Testis (tissue), 3 donors: Measurements from ENCODE around the gene MRPS7. TPM values are rescaled to one million over a fixed set of nuclear protein-coding genes. Genes with fewer than 3 reads are reported as not detected.

Experiments
- DNase-seq: peaks from one replicate; pipeline ENCODE4 v3.0.0-alpha.2; 2019
- H3K27ac ChIP-seq, 2 donors: fragments of 200-600 bp; sonication (generic); one replicate each; pipeline ENCODE4 v1.5.1; 2019
- H3K27me3 ChIP-seq: fragments of 200-600 bp; sonication (generic); one replicate; pipeline ENCODE4 v1.5.1; 2019
- H3K36me3 ChIP-seq: fragments of 200-600 bp; sonication (generic); one replicate; pipeline ENCODE4 v1.5.1; 2017; ENCODE audit warnings: low read depth; ENCODE audit errors: missing control alignments
- H3K4me1 ChIP-seq: fragments of 200-600 bp; sonication (generic); one replicate; pipeline ENCODE4 v1.5.1; 2019
- H3K4me3 ChIP-seq, 2 donors: fragments of 200-600 bp; sonication (generic); one replicate each; pipeline ENCODE4 v1.5.1; 2017 to 2019
- H3K9me3 ChIP-seq: fragments of 200-600 bp; sonication (generic); one replicate; pipeline ENCODE4 v1.5.1; 2017
- POLR2A ChIP-seq: fragments of 450-650 bp; IDR thresholded peaks from one replicate; pipeline ENCODE4 v1.6.1; 2017; ENCODE audit warnings: antibody characterized with exemption, mild to moderate bottlenecking, moderate library complexity
- WGBS, 2 donors: methylation state at CpG; one replicate each; pipeline ENCODE4 v1.1.5; 2018; 5-methylcytosine and 5-hydroxymethylcytosine counted together
- intact Hi-C: fragments of 100-400 bp; cut with DNase I; formaldehyde crosslinking; loops from one replicate; pipeline ENCODE4 v1.15.1; 2023; ENCODE audit warnings: low total_unique reads
- polyA plus RNA-seq: library from polyadenylated mRNA; stranded (reverse); fragments of 350-450 nt; fragmentation: Illumina TruSeq; extraction: RNeasy Lipid Tissue Mini Kit (QIAGEN cat#74804); gene quantifications from one replicate; pipeline ENCODE4 v1.2.3, GENCODE V29; 2014; ENCODE audit warnings: low read depth, low replicate concordance; ENCODE audit not compliant: insufficient read depth
- total RNA-seq, 2 donors: library from RNA; depleted of rRNA; stranded (reverse); fragments of >200 nt; gene quantifications; one replicate each; pipeline ENCODE4 v1.2.3, GENCODE V29; 2016
- TF ChIP-seq, protein P1 (sequence below), 3 experiments: fragments of 450-650 bp in 2 of 3; fragments of 200-600 bp in 1 of 3; sonication (generic) in 1 of 3; IDR thresholded peaks; one replicate each; pipeline ENCODE4 v1.5.1; 2016 to 2019; ENCODE audit warnings: antibody characterized with exemption in 3 of 3, mild to moderate bottlenecking in 2 of 3, moderate library complexity in 1 of 3

MRPS7 gene
- total and polyA plus RNA-seq, 3 donors from 2014 or later, result 53.3 to 83.5 (median 72.9) TPM

DNA sequence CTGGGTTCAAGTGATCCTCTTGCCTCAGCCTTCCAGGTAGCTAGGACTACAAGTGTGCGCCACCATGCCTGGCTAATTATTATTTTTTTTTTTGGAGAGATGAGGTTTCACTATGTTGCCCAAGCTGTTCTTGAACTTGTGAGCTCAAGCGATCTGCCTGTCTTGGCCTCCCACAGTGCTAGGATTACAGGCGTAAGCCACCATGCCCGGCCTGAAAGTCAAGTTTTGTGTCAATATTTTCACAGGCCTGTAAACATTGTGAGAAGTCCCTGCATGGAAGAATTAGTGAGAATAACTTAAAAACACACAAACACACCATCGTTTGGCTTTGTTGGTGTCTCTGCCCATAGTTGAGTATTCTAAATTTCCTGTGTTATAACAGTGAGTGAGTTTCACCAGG lies 34.0 kb upstream of the MRPS7 start:
- Histone ChIP-seq H3K4me1 (no peaks in the 10 kb centered on the region), H3K4me3 (no peak overlapping the region), H3K9me3 (no peaks in the 10 kb centered on the region), H3K36me3 (no peaks in the 10 kb centered on the region), H3K27ac (no peak overlapping the region), H3K27me3 (no peaks in the 10 kb centered on the region)
- intact Hi-C loops, result no loop called here
- WGBS, 2 donors, result 88 to 92% methylated on average over 5 of the region's 5 CpGs
- no peak for TF ChIP-seq POLR2A
- TF ChIP-seq, protein P1, sequence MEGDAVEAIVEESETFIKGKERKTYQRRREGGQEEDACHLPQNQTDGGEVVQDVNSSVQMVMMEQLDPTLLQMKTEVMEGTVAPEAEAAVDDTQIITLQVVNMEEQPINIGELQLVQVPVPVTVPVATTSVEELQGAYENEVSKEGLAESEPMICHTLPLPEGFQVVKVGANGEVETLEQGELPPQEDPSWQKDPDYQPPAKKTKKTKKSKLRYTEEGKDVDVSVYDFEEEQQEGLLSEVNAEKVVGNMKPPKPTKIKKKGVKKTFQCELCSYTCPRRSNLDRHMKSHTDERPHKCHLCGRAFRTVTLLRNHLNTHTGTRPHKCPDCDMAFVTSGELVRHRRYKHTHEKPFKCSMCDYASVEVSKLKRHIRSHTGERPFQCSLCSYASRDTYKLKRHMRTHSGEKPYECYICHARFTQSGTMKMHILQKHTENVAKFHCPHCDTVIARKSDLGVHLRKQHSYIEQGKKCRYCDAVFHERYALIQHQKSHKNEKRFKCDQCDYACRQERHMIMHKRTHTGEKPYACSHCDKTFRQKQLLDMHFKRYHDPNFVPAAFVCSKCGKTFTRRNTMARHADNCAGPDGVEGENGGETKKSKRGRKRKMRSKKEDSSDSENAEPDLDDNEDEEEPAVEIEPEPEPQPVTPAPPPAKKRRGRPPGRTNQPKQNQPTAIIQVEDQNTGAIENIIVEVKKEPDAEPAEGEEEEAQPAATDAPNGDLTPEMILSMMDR (IDR thresholded peaks at IDR 0.05), result no peak
- DNase-seq, result no peak

DNA sequence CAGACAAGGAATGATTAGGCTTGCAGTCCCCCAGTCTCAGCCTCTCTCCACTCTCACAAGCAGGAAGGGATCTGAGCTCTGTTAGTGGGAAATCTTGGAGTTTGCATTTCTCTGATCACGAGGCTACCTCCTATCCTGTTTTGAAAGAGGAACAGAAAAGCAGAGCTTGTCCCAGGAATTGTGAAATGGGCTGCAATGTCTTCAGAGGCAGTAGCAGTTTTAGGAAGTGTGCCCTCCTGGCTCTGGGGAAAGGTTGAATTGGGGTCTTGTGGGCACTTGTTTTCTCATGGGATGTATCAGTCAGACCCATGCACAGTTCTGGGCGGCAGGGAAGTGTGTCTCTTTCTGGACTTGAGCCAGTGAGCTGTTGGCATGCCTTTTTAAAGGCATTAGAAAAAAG lies 33.4 kb upstream of the MRPS7 start:
- H3K9me3 ChIP-seq, result no peaks in the 10 kb centered on the region
- H3K4me1 ChIP-seq, result no peaks in the 10 kb centered on the region
- no peak overlapping the region for H3K27ac ChIP-seq
- no peaks in the 10 kb centered on the region for H3K36me3 ChIP-seq
- TF ChIP-seq, protein P1 (IDR thresholded peaks at IDR 0.05), result no peak
- TF ChIP-seq POLR2A, result no peak
- WGBS, 2 donors, result 60 to 67% methylated on average over 2 of the region's 2 CpGs
- no peak overlapping the region for H3K4me3 ChIP-seq
- H3K27me3 ChIP-seq, result no peaks in the 10 kb centered on the region
- intact Hi-C loops, result no loop called here
- DNase-seq, result no peak

DNA sequence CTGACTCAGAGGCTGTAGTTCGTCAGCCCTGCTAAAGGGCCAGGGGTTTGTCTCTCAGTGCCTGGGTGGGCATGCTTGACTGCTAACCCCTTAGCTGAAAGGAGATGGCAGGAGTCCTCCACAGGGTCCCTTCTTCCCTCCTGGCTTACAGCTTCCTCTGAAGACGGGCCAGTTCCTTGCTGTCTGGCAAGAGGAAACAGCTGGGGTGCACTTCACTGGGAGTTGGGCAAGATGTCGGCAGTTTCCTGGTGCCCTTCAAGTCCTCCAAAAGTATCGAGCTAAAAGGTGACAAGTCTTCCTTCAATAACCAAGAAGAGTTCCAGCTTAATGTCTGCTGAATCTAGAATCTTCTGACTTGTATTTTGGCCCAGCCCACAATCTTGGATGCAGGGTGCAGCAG lies 32.8 kb upstream of the MRPS7 start:
- WGBS, 2 donors, result 77 to 80% methylated on average over 3 to 4 of the region's 4 CpGs
- intact Hi-C loops, result no loop called here

DNA sequence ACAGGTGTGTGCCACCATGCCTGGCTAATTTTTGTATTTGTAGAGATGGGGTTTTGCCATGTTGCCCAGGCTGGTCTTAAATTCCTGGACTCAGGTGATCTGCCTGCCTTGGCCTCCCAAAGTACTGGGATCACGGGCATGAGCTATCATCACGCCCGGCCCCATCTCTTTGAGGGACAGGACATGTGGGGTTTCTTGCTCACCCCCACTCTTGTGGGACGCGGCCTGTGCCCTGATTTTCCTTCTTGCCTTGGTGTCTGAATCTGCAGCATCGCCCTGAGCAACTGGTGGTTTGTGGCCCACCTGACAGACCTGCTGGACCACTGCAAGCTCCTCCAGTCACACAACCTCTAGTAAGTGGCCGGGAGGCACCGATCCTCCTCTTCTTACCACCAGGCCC lies 30.6 kb upstream of the MRPS7 start:
- no peak for TF ChIP-seq POLR2A
- TF ChIP-seq, protein P1 (IDR thresholded peaks at IDR 0.05), result no peak
- intact Hi-C loops, result no loop called here
- H3K27me3 ChIP-seq, result no peaks in the 10 kb centered on the region
- H3K9me3 ChIP-seq, result no peaks in the 10 kb centered on the region
- no peaks in the 10 kb centered on the region for H3K4me1 ChIP-seq
- DNase-seq, result no peak
- H3K36me3 ChIP-seq, result no peaks in the 10 kb centered on the region
- H3K4me3 ChIP-seq, result no peak overlapping the region
- H3K27ac ChIP-seq, result no peak overlapping the region
- WGBS, 2 donors, result 95 to 96% methylated on average over 5 to 8 of the region's 8 CpGs

More for the DNA sequence above, 32.8 kb upstream of the MRPS7 start:
- TF ChIP-seq, protein P1 (IDR thresholded peaks at IDR 0.05), result no peak
- no peak for TF ChIP-seq POLR2A
- Histone ChIP-seq H3K4me1 (no peaks in the 10 kb centered on the region), H3K9me3 (no peaks in the 10 kb centered on the region), H3K27ac (no peak overlapping the region), H3K36me3 (no peaks in the 10 kb centered on the region), H3K4me3 (no peak overlapping the region), H3K27me3 (no peaks in the 10 kb centered on the region)
- no peak for DNase-seq

DNA sequence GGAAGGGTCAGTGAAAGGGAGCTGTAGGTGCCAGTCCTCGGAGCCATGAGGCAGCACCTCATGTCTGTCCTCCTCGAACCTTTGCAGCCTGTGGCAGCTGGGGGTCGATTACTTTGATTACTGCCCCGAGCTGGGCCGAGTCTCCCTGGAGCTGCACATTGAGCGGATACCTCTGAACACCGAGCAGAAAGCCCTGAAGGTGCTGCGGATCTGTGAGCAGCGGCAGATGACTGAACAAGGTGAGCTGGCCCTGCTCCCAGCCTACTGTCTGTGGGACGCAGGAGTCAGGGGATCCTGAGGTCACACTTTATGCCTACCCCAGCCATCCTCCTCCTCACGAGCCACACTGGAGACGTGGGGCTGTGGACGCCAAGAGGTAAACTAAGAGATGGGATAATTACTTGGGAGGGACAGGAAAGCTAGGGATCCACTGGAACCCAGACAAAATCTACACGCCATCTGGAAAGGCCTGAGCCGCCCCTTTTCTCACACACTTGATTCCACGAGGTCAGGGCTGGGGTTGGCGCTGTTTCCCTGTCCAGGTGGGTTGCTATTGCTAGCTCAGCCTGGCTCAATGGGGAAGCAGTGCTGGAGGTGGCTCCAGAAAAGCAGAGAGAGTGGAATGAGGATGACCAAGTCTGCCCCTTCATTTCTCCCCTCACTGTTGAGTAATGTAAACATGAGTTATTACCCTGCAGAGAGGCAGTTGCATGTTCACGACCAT lies 29.8 kb upstream of the MRPS7 start:
- Histone ChIP-seq H3K4me3 (no peak overlapping the region), H3K4me1 (no peaks in the 10 kb centered on the region), H3K9me3 (no peaks in the 10 kb centered on the region), H3K27ac (no peak overlapping the region), H3K36me3 (no peaks in the 10 kb centered on the region), H3K27me3 (no peaks in the 10 kb centered on the region)
- DNase-seq, result no peak
- no peak for TF ChIP-seq POLR2A
- TF ChIP-seq, protein P1 (IDR thresholded peaks at IDR 0.05), result no peak
- 83 to 87% methylated on average over 16 to 18 of the region's 18 CpGs for WGBS, 2 donors
- intact Hi-C loops, result no loop called here
